Measurements from ENCODE around the gene FAM229A. TPM values are rescaled to one million over a fixed set of nuclear protein-coding genes. Genes with fewer than 3 reads are reported as not detected.

FAM229A gene
- total and polyA plus RNA-seq, 9 of the 15 experiments (the other 6 are each of a cell fraction or from before 2014, with no cell fraction given), result 0.04 to 21.6 (median 7.4) TPM

DNA sequence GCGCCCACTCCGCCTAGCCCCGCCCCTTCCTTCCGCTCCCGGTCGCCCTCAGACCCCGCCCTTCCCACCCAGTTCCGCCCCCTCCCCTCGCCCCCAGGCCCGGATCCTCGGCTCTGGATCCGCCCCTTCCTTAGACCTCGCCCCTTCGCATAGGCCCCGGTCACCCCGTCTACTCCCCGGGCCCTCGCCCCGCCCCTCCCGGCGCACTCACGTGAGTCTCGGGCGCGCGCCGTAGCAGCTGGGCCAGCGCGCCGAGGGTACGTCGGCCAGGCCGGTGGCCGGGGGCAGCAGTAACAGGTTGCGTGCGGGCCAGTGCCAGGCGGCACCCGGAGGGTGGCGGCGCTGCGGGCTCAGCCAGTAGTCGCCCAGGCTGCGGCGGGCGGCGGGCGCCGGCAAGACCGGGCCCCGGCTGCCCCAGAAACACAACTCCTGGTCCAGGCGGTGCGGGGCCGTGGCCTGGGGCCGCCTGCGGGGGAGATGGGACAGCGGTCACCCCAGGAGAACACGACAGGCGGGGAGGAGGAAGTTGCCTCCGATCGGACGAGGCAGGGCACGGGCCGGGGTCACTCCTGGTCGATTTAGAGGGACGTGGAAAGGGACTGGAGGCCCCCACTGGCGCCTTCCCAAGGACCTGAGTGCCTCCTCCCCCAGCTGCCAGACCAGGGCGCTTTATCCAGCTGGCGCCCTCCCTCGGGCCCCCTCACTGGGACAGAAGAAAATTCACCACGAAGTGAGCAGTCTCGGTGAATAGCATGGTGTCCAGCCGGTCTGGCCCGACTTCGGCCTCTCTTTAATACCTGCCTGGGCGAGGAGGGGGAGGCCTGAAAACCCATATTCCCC lies 10.7 kb downstream of the FAM229A start (continued):
- TF ChIP-seq, protein P1, sequence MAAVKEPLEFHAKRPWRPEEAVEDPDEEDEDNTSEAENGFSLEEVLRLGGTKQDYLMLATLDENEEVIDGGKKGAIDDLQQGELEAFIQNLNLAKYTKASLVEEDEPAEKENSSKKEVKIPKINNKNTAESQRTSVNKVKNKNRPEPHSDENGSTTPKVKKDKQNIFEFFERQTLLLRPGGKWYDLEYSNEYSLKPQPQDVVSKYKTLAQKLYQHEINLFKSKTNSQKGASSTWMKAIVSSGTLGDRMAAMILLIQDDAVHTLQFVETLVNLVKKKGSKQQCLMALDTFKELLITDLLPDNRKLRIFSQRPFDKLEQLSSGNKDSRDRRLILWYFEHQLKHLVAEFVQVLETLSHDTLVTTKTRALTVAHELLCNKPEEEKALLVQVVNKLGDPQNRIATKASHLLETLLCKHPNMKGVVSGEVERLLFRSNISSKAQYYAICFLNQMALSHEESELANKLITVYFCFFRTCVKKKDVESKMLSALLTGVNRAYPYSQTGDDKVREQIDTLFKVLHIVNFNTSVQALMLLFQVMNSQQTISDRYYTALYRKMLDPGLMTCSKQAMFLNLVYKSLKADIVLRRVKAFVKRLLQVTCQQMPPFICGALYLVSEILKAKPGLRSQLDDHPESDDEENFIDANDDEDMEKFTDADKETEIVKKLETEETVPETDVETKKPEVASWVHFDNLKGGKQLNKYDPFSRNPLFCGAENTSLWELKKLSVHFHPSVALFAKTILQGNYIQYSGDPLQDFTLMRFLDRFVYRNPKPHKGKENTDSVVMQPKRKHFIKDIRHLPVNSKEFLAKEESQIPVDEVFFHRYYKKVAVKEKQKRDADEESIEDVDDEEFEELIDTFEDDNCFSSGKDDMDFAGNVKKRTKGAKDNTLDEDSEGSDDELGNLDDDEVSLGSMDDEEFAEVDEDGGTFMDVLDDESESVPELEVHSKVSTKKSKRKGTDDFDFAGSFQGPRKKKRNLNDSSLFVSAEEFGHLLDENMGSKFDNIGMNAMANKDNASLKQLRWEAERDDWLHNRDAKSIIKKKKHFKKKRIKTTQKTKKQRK (IDR thresholded peaks at IDR 0.05; ENCODE audit: borderline replicate concordance, low read depth, low read length), result no peak
- peak; percentile 33; the same call in 1 of the 2 replicates for TF ChIP-seq SOX6 (IDR thresholded peaks at IDR 0.05)
- TF ChIP-seq FOXA3 (CRISPR knock-in tag; conservative IDR thresholded peaks at IDR 0.05 in 1 of 2, IDR thresholded peaks at IDR 0.05 in 1 of 2), result no peak
- TF ChIP-seq NFE2 (IDR thresholded peaks at IDR 0.05; ENCODE audit: low read depth), result no peak
- TF ChIP-seq IFI16 (CRISPR knock-in tag; IDR thresholded peaks at IDR 0.05), result no peak
- no peak for TF ChIP-seq SNRNP70 (optimal IDR thresholded peaks at IDR 0.05; ENCODE audit: low read depth, low read length)
- TF ChIP-seq, protein P2, sequence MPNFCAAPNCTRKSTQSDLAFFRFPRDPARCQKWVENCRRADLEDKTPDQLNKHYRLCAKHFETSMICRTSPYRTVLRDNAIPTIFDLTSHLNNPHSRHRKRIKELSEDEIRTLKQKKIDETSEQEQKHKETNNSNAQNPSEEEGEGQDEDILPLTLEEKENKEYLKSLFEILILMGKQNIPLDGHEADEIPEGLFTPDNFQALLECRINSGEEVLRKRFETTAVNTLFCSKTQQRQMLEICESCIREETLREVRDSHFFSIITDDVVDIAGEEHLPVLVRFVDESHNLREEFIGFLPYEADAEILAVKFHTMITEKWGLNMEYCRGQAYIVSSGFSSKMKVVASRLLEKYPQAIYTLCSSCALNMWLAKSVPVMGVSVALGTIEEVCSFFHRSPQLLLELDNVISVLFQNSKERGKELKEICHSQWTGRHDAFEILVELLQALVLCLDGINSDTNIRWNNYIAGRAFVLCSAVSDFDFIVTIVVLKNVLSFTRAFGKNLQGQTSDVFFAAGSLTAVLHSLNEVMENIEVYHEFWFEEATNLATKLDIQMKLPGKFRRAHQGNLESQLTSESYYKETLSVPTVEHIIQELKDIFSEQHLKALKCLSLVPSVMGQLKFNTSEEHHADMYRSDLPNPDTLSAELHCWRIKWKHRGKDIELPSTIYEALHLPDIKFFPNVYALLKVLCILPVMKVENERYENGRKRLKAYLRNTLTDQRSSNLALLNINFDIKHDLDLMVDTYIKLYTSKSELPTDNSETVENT (CRISPR knock-in tag; IDR thresholded peaks at IDR 0.05), result peak; percentile 72; the same call in 1 of the 2 replicates
- TF ChIP-seq, protein P3, sequence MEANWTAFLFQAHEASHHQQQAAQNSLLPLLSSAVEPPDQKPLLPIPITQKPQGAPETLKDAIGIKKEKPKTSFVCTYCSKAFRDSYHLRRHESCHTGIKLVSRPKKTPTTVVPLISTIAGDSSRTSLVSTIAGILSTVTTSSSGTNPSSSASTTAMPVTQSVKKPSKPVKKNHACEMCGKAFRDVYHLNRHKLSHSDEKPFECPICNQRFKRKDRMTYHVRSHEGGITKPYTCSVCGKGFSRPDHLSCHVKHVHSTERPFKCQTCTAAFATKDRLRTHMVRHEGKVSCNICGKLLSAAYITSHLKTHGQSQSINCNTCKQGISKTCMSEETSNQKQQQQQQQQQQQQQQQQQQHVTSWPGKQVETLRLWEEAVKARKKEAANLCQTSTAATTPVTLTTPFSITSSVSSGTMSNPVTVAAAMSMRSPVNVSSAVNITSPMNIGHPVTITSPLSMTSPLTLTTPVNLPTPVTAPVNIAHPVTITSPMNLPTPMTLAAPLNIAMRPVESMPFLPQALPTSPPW (CRISPR knock-in tag; IDR thresholded peaks at IDR 0.05), result peak; percentile 96
- peak; percentile 81; the same call in 1 of the 2 replicates for TF ChIP-seq GATAD2B (IDR thresholded peaks at IDR 0.05; ENCODE audit: borderline replicate concordance)
- TF ChIP-seq MYC (IDR thresholded peaks at IDR 0.05; ENCODE audit: low read depth, low read length), result no peak; the same call in 1 of the 2 replicates
- TF ChIP-seq MYC (CRISPR knock-in tag; IDR thresholded peaks at IDR 0.05; ENCODE audit: borderline replicate concordance, low read depth), result no peak
- peak; percentile 38; the same call in 1 of the 2 replicates for TF ChIP-seq KAT7 (CRISPR knock-in tag; IDR thresholded peaks at IDR 0.05; ENCODE audit: borderline replicate concordance)
- peak; percentile 81; the same call in 1 of the 2 replicates for TF ChIP-seq CTBP1 (IDR thresholded peaks at IDR 0.05; ENCODE audit: borderline replicate concordance)
- 0 out of 2 replicates have a peak, but pooled peaks have one; percentile 49 for TF ChIP-seq XRCC5 (IDR thresholded peaks at IDR 0.05; ENCODE audit: low read depth, low read length)
- no peak for TF ChIP-seq CREBBP (IDR thresholded peaks at IDR 0.05; ENCODE audit: low read depth, low read length)
- no peak for TF ChIP-seq ARHGAP35 (IDR thresholded peaks at IDR 0.05; ENCODE audit: partially characterized antibody)
- no peak for TF ChIP-seq SMARCA5 (IDR thresholded peaks at IDR 0.05)

Measured in K562 (cell line).